CD14-positive monocyte (primary cell): ENCODE measurements around the gene CRYAB. TPM values are rescaled to one million over a fixed set of nuclear protein-coding genes. Genes with fewer than 3 reads are reported as not detected.
A peak's percentile ranks its signal among the peaks of the same experiment; 100 is the strongest.

Source experiments
- DNase-seq, 3 donors: peaks; one replicate each; pipeline ENCODE4 v3.0.0-alpha.2; 2011 to 2022
- H2AFZ ChIP-seq: 2 replicates; pipeline ENCODE4 v1.6.0; 2012; ENCODE audit warnings: mild to moderate bottlenecking, low read depth, low read length, inconsistent platforms; ENCODE audit not compliant: insufficient read depth, poor library complexity, severe bottlenecking
- H3K27ac ChIP-seq, 2 donors: 1 replicate in 1 of 2; 2 replicates in 1 of 2; pipeline ENCODE4 v1.5.1; 2012 to 2013; ENCODE audit warnings: low read length in 2 of 2, control low read depth in 1 of 2, inconsistent platforms in 1 of 2, low read depth in 1 of 2, mild to moderate bottlenecking in 1 of 2
- H3K27me3 ChIP-seq, 2 donors: one replicate each; pipeline versions ENCODE4 v1.6.0 to v1.6.1; 2011 to 2013; ENCODE audit warnings: low read length in 2 of 2; ENCODE audit not compliant: control insufficient read depth in 2 of 2, insufficient read depth in 2 of 2
- H3K36me3 ChIP-seq, 2 donors: replicated peaks in 1 of 2; 1 replicate in 1 of 2; 2 replicates in 1 of 2; pipeline versions ENCODE4 v1.5.1 to v1.6.1; 2012 to 2013; ENCODE audit warnings: low read length in 2 of 2, control low read depth in 1 of 2, inconsistent platforms in 1 of 2, mild to moderate bottlenecking in 1 of 2; ENCODE audit not compliant: insufficient read depth in 2 of 2, control insufficient read depth in 1 of 2
- H3K4me1 ChIP-seq, 2 donors: 1 replicate in 1 of 2; 2 replicates in 1 of 2; pipeline versions ENCODE4 v1.5.1 to v1.6.1; 2012 to 2013; ENCODE audit warnings: low read length in 2 of 2, control low read depth in 1 of 2, inconsistent platforms in 1 of 2, mild to moderate bottlenecking in 1 of 2, moderate library complexity in 1 of 2; ENCODE audit not compliant: insufficient read depth in 2 of 2, control insufficient read depth in 1 of 2
- H3K4me2 ChIP-seq: replicated peaks from 2 replicates; pipeline ENCODE3; 2012; ENCODE audit warnings: low read length, moderate library complexity, mild to moderate bottlenecking; ENCODE audit not compliant: poor library complexity, severe bottlenecking; ENCODE audit errors: extremely low read depth
- H3K4me3 ChIP-seq, 3 experiments: fragments of 200-600 bp in 1 of 3; sonication (generic) in 1 of 3; replicated peaks in 1 of 3; 1 replicate in 2 of 3; 2 replicates in 1 of 3; pipeline ENCODE4 v1.5.1; 2011 to 2013; ENCODE audit warnings: low read length in 3 of 3, mild to moderate bottlenecking in 3 of 3, control low read depth in 2 of 3, low read depth in 2 of 3, inconsistent platforms in 1 of 3, moderate library complexity in 1 of 3
- H3K79me2 ChIP-seq: 2 replicates; pipeline ENCODE4 v1.6.0; 2012; ENCODE audit warnings: mild to moderate bottlenecking, control low read depth, inconsistent platforms, low read length, moderate library complexity; ENCODE audit not compliant: insufficient read depth
- H3K9ac ChIP-seq: 2 replicates; pipeline ENCODE4 v1.6.0; 2017; ENCODE audit warnings: low read length, mild to moderate bottlenecking; ENCODE audit not compliant: insufficient read depth, poor library complexity, severe bottlenecking
- H3K9me3 ChIP-seq, 2 donors: replicated peaks in 1 of 2; 1 replicate in 1 of 2; 2 replicates in 1 of 2; pipeline versions ENCODE4 v1.5.1 to v1.6.1; 2012 to 2013; ENCODE audit warnings: low read length in 2 of 2, control low read depth in 1 of 2; ENCODE audit not compliant: control insufficient read depth in 1 of 2, insufficient read depth in 1 of 2
- H4K20me1 ChIP-seq: 2 replicates; pipeline ENCODE4 v1.6.0; 2012; ENCODE audit warnings: mild to moderate bottlenecking, low read length, control low read depth, moderate library complexity; ENCODE audit not compliant: insufficient read depth
- H3K27ac Mint-ChIP-seq, 7 donors: one replicate each; pipeline ENCODE4 v1.8.0; 2020; ENCODE audit warnings: mild to moderate bottlenecking in 7 of 7, mixed read lengths in 7 of 7, moderate library complexity in 6 of 7, inconsistent platforms in 2 of 7
- H3K27me3 Mint-ChIP-seq, 3 donors: one replicate each; pipeline ENCODE4 v1.8.0; 2021 to 2022; ENCODE audit warnings: low read depth in 3 of 3, mild to moderate bottlenecking in 3 of 3, mixed read lengths in 3 of 3, moderate library complexity in 3 of 3, inconsistent platforms in 1 of 3
- H3K36me3 Mint-ChIP-seq, 2 donors: one replicate each; pipeline ENCODE4 v1.8.0; 2020; ENCODE audit warnings: mixed read lengths in 2 of 2, inconsistent platforms in 1 of 2, mild to moderate bottlenecking in 1 of 2
- H3K4me1 Mint-ChIP-seq: one replicate; pipeline ENCODE4 v1.8.0; 2020; ENCODE audit warnings: mild to moderate bottlenecking, mixed read lengths
- H3K4me3 Mint-ChIP-seq, 2 donors: one replicate each; pipeline ENCODE4 v1.8.0; 2020; ENCODE audit warnings: mild to moderate bottlenecking in 2 of 2, mixed read lengths in 2 of 2, moderate library complexity in 1 of 2
- H3K9me3 Mint-ChIP-seq, 7 donors: one replicate each; pipeline ENCODE4 v1.8.0; 2020 to 2022; ENCODE audit warnings: mixed read lengths in 7 of 7, mild to moderate bottlenecking in 6 of 7, moderate library complexity in 6 of 7, inconsistent platforms in 2 of 7
- CTCF ChIP-seq: fragments of 200-600 bp; IDR thresholded peaks from one replicate; pipeline ENCODE4 v1.8.0; 2022; ENCODE audit warnings: antibody characterized with exemption, mild to moderate bottlenecking
- WGBS: methylation state at CpG from one replicate; pipeline ENCODE4 v1.1.5; 2013; ENCODE audit warnings: missing lambda C conversion rate; ENCODE audit not compliant: insufficient coverage; 5-methylcytosine and 5-hydroxymethylcytosine counted together
- intact Hi-C, 2 donors: fragments of 100-400 bp; cut with micrococcal nuclease; formaldehyde crosslinking; loops; one replicate each; pipeline versions ENCODE4 v1.15.0 to v1.15.1; 2023
- polyA plus RNA-seq, 3 donors: library from polyadenylated mRNA; depleted of rRNA in 1 of 3; unstranded in 2 of 3; stranded (reverse) in 1 of 3; fragments of 300-500 nt in 2 of 3; fragments of >200 nt in 1 of 3; fragmentation: Illumina TruSeq in 2 of 3; gene quantifications; 1 replicate in 2 of 3; 2 replicates in 1 of 3; pipeline ENCODE4 v1.2.3, GENCODE V29; 2012 to 2021

The CRYAB gene
- polyA plus RNA-seq, 3 donors, result not detected

GRCh38 chr11:111951565-111951964 lies 40.0 kb upstream of the CRYAB start:
- peaks cover 20% of the 10 kb centered on the region for H3K4me1 Mint-ChIP-seq
- WGBS, result 100% methylated on average over 1 of the region's 3 CpGs
- no peak for TF ChIP-seq CTCF

DNA sequence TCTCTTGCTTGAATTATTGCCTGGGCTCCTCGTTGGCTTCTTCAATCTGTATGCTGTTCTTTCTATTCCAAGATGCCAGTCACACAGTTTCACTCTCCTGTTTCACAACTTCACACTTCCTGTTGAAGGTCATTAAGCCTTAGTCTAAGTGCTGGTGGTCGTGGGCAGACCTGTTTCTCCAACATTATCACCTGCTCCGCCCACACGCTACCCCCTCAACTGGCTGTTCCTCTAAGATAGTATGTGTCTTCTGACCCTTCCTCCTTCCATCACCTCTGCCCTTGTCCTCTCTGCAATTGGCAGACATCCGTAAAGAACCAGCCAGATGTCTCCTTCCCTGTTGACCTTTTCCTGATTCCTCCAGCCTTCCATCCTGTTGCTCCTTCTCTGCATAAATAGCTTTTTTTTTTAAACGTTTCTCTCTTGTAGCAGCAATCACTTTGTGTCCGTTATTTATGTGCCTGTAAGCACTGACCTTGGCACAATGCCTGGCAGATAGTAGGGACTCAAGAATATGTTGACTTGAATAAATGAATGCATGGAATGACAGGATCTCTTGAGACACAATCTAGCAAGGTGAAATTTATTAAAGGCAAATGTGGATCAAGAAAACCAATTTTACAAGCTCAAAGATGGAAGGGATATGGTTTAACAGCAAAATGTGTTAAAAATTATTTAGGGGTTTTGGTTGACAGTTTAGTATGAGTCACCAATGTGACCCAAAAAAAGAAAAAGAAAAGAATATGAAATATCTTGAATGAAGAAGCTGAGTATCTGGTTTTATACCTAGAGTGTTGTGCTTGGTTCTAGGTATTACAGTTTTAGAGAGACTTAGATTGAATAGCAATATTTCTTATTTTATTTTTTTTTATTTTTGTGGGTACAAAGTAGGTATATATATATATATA lies 38.2 kb upstream of the CRYAB start:
- DNase-seq, result no peak
- no peaks in the 10 kb centered on the region for H3K79me2 ChIP-seq
- H3K27ac ChIP-seq, result no peak overlapping the region
- H4K20me1 ChIP-seq, result no peaks in the 10 kb centered on the region
- H3K9ac ChIP-seq, result no peak overlapping the region
- no peaks in the 10 kb centered on the region for H3K27me3 ChIP-seq
- Mint-ChIP-seq H3K4me1 (peaks cover 22% of the 10 kb centered on the region), H3K9me3 (peaks cover 0 to 8% (median 0%) of the 10 kb centered on the region in 7 donors), H3K36me3 (no peaks in the 10 kb centered on the region), H3K27ac (peak overlapping the region in 4 of 7 donors; percentile 0 to 46 (median 2)), H3K27me3 (peaks cover 0 to 1% (median 0%) of the 10 kb centered on the region in 3 donors), H3K4me3 (no peak overlapping the region)
- no peaks in the 10 kb centered on the region for H3K9me3 ChIP-seq
- H3K36me3 ChIP-seq, result no peaks in the 10 kb centered on the region
- peaks cover 3 to 14% of the 10 kb centered on the region in 2 donors for H3K4me1 ChIP-seq
- intact Hi-C loops, result no loop called here
- no peak overlapping the region for H3K4me3 ChIP-seq
- peak overlapping the region; percentile 21 for H2AFZ ChIP-seq
- TF ChIP-seq CTCF, result no peak
- 85% methylated on average over 2 of the region's 7 CpGs for WGBS
- H3K4me2 ChIP-seq, result no peak overlapping the region

More at GRCh38 chr11:111951565-111951964, 40.0 kb upstream of the CRYAB start:
- DNase-seq, result no peak
- Histone ChIP-seq H2AFZ (no peak overlapping the region), H3K27ac (no peak overlapping the region), H3K4me3 (no peak overlapping the region), H3K36me3 (no peaks in the 10 kb centered on the region), H3K4me1 (peaks cover under 1 to 14% of the 10 kb centered on the region in 2 donors), H4K20me1 (no peaks in the 10 kb centered on the region), H3K9me3 (no peaks in the 10 kb centered on the region), H3K27me3 (no peaks in the 10 kb centered on the region), H3K79me2 (no peaks in the 10 kb centered on the region), H3K4me2 (no peak overlapping the region), H3K9ac (no peak overlapping the region)
- H3K4me3 Mint-ChIP-seq, result no peak overlapping the region
- H3K9me3 Mint-ChIP-seq, result peaks cover 0 to 8% (median 0%) of the 10 kb centered on the region in 7 donors
- intact Hi-C loops, result no loop called here
- no peak overlapping the region for H3K27ac Mint-ChIP-seq
- peaks cover 0 to 1% (median 0%) of the 10 kb centered on the region in 3 donors for H3K27me3 Mint-ChIP-seq
- no peaks in the 10 kb centered on the region for H3K36me3 Mint-ChIP-seq
